PC-9 (cell line): ENCODE data around the gene CFAP107. TPM values are rescaled to one million over a fixed set of nuclear protein-coding genes. Genes with fewer than 3 reads are reported as not detected.

Source experiments
- BruUV-seq: library from RNA; stranded (reverse); fragments of 400-500 nt; replicated peaks from 2 replicates; lab custom pipeline; 2021; lab: Mats Ljungman, UMichigan
- CTCF ChIA-PET: fragments of 300-600 bp; sonication (Branson Sonifier 250); formaldehyde crosslinking; loops from one replicate; lab custom pipeline; 2022; ENCODE audit warnings: antibody characterized with exemption; lab: Charles Lee
- POLR2A ChIA-PET: fragments of 300-600 bp; sonication (Branson Sonifier 250); formaldehyde crosslinking; loops from one replicate; lab custom pipeline; 2022; ENCODE audit warnings: antibody characterized with exemption; ENCODE audit not compliant: unreplicated experiment; lab: Charles Lee
- DNase-seq, 2 experiments: peaks; one replicate each; pipeline versions ENCODE4 v3.0.0 to v3.0.0-alpha.2; 2015 to 2022; ENCODE audit warnings: mixed read lengths in 1 of 2
- H2AFZ ChIP-seq: fragments of 200-600 bp; sonication (generic); 2 replicates; pipeline ENCODE4 v1.8.1; 2017; ENCODE audit warnings: antibody characterized with exemption
- H3F3A ChIP-seq: fragments of 200-600 bp; sonication (generic); 2 replicates; pipeline ENCODE4 v1.8.1; 2017; ENCODE audit warnings: antibody characterized with exemption, mild to moderate bottlenecking, low read depth; ENCODE audit not compliant: insufficient read depth
- H3K27ac ChIP-seq: fragments of 200-600 bp; sonication (generic); 2 replicates; pipeline ENCODE4 v1.6.1; 2016; ENCODE audit warnings: mixed run types
- H3K27me3 ChIP-seq: fragments of 200-600 bp; sonication (generic); 2 replicates; pipeline ENCODE4 v1.6.1; 2016; ENCODE audit warnings: low read depth, mixed run types; ENCODE audit not compliant: insufficient read depth
- H3K36me3 ChIP-seq: fragments of 200-600 bp; sonication (generic); 2 replicates; pipeline ENCODE4 v1.6.1; 2016; ENCODE audit warnings: low read depth, mixed run types
- H3K4me1 ChIP-seq: fragments of 200-600 bp; sonication (generic); replicated peaks from 2 replicates; pipeline ENCODE4 v1.6.1; 2016; ENCODE audit warnings: mixed run types; ENCODE audit not compliant: insufficient read depth
- H3K4me2 ChIP-seq: fragments of 200-600 bp; sonication (generic); 2 replicates; pipeline ENCODE4 v1.6.1; 2017; ENCODE audit warnings: mixed run types
- H3K4me3 ChIP-seq: fragments of 200-600 bp; sonication (generic); 2 replicates; pipeline ENCODE4 v1.6.1; 2016; ENCODE audit warnings: mixed run types
- H3K79me2 ChIP-seq: fragments of 200-600 bp; sonication (generic); 2 replicates; pipeline ENCODE4 v1.6.1; 2017; ENCODE audit warnings: low read depth, mixed run types
- H3K9me2 ChIP-seq: fragments of 200-600 bp; sonication (generic); 2 replicates; pipeline ENCODE4 v1.8.1; 2017; ENCODE audit warnings: mild to moderate bottlenecking; ENCODE audit not compliant: insufficient read depth
- H3K9me3 ChIP-seq: fragments of 200-600 bp; sonication (generic); 2 replicates; pipeline ENCODE4 v1.8.1; 2016; ENCODE audit warnings: low read depth; ENCODE audit not compliant: insufficient read depth
- H4K20me1 ChIP-seq: fragments of 200-600 bp; sonication (generic); 2 replicates; pipeline ENCODE4 v1.8.1; 2017; ENCODE audit not compliant: insufficient read depth
- EZH2 ChIP-seq: fragments of 200-600 bp; sonication (generic); IDR thresholded peaks from 2 replicates; pipeline ENCODE4 v1.8.0; 2017; ENCODE audit warnings: antibody characterized with exemption, low read depth
- intact Hi-C: fragments of 100-400 bp; cut with micrococcal nuclease; formaldehyde crosslinking; loops from one replicate; pipeline ENCODE4 v1.10.0; 2022; ENCODE audit not compliant: unreplicated experiment
- total RNA-seq: library from RNA; stranded (reverse); gene quantifications from 2 replicates; pipeline ENCODE4 v1.2.3, GENCODE V29; 2021
- TF ChIP-seq, protein P1 (sequence below): fragments of 200-600 bp; sonication (generic); conservative IDR thresholded peaks from 2 replicates; pipeline ENCODE4 v1.6.1; 2017; ENCODE audit warnings: mixed run types, antibody characterized with exemption, mild to moderate bottlenecking, moderate library complexity

CFAP107 gene
- total RNA-seq, 1 experiment from 2014 or later = not detected

DNA sequence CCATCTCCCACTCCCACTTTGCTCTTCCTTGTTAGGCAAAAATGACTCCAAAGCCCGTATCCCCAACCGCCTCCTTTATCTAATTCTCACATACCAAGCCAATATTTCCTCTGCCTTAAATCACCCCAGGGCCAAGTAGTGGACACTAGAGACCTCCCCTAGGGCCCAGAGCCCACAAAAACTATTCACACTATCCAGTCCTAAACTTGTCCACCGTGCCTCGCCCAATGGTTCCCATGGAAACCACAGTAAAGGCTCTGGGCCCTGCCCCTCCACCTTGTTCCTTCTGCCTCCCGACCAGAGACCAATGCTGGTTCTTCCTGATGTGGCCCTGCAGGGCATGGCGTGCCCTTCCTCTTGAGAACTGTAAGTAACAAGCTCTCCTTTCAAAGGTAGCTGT, 11.8 kb downstream of the CFAP107 start:
- ChIA-PET POLR2A (no interaction called here), CTCF (no interaction called here)
- TF ChIP-seq, protein P1, sequence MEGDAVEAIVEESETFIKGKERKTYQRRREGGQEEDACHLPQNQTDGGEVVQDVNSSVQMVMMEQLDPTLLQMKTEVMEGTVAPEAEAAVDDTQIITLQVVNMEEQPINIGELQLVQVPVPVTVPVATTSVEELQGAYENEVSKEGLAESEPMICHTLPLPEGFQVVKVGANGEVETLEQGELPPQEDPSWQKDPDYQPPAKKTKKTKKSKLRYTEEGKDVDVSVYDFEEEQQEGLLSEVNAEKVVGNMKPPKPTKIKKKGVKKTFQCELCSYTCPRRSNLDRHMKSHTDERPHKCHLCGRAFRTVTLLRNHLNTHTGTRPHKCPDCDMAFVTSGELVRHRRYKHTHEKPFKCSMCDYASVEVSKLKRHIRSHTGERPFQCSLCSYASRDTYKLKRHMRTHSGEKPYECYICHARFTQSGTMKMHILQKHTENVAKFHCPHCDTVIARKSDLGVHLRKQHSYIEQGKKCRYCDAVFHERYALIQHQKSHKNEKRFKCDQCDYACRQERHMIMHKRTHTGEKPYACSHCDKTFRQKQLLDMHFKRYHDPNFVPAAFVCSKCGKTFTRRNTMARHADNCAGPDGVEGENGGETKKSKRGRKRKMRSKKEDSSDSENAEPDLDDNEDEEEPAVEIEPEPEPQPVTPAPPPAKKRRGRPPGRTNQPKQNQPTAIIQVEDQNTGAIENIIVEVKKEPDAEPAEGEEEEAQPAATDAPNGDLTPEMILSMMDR = no peak
- TF ChIP-seq EZH2 = no peak
- H2AFZ ChIP-seq = no peak overlapping the region
- H3K27me3 ChIP-seq = peaks cover 65% of the 10 kb centered on the region
- no peak for DNase-seq
- BruUV-seq = no TSS peak
- no peak overlapping the region for H3K4me2 ChIP-seq
- H4K20me1 ChIP-seq = no peaks in the 10 kb centered on the region
- intact Hi-C loops = no loop called here
- H3K4me1 ChIP-seq = no peaks in the 10 kb centered on the region
- no peaks in the 10 kb centered on the region for H3K9me3 ChIP-seq
- H3K4me3 ChIP-seq = no peak overlapping the region
- no peaks in the 10 kb centered on the region for H3K36me3 ChIP-seq
- no peaks in the 10 kb centered on the region for H3K9me2 ChIP-seq
- no peak overlapping the region for H3K27ac ChIP-seq
- H3F3A ChIP-seq = no peaks in the 10 kb centered on the region
- no peaks in the 10 kb centered on the region for H3K79me2 ChIP-seq

GRCh38 chr1:12760256-12760795, 14.3 kb downstream of the CFAP107 start:
- Histone ChIP-seq H3K79me2 (no peaks in the 10 kb centered on the region), H2AFZ (no peak overlapping the region), H3K27me3 (peaks cover 64% of the 10 kb centered on the region), H3K4me2 (no peak overlapping the region), H3K9me3 (no peaks in the 10 kb centered on the region), H3F3A (no peaks in the 10 kb centered on the region), H4K20me1 (no peaks in the 10 kb centered on the region), H3K27ac (no peak overlapping the region), H3K36me3 (no peaks in the 10 kb centered on the region), H3K4me1 (no peaks in the 10 kb centered on the region), H3K9me2 (no peaks in the 10 kb centered on the region), H3K4me3 (no peak overlapping the region)
- intact Hi-C loops = no loop called here
- ChIA-PET CTCF (no interaction called here), POLR2A (no interaction called here)
- TF ChIP-seq, protein P1 = 0 out of 2 replicates have a peak, but pooled peaks have one; percentile 29
- TF ChIP-seq EZH2 = no peak
- DNase-seq = no peak
- no TSS peak for BruUV-seq

GRCh38 chr1:12761781-12762180, 15.8 kb downstream of the CFAP107 start:
- Histone ChIP-seq H3K4me3 (no peak overlapping the region), H4K20me1 (no peaks in the 10 kb centered on the region), H3K27me3 (peaks cover 54% of the 10 kb centered on the region), H3K36me3 (no peaks in the 10 kb centered on the region), H3K27ac (no peak overlapping the region), H3K9me3 (no peaks in the 10 kb centered on the region), H3K4me1 (no peaks in the 10 kb centered on the region), H3K4me2 (no peak overlapping the region), H2AFZ (no peak overlapping the region), H3K9me2 (no peaks in the 10 kb centered on the region), H3F3A (no peaks in the 10 kb centered on the region), H3K79me2 (no peaks in the 10 kb centered on the region)
- CTCF ChIA-PET = no interaction called here
- intact Hi-C loops = no loop called here
- POLR2A ChIA-PET = no interaction called here
- BruUV-seq = no TSS peak
- TF ChIP-seq, protein P1 = no peak
- TF ChIP-seq EZH2 = no peak
- DNase-seq = no peak
